ENCODE measurements around the gene RHBDD1.
"Not testable (repeated sequence)": the region's sequence is repeated elsewhere in the genome, so short reads cannot be mapped to it uniquely, and the experiment has no call there.

Gene RHBDD1

GRCh38 chr2:226799976-226800940, 35.6 kb upstream of the RHBDD1 start:
- DNase-seq = no peak

DNA sequence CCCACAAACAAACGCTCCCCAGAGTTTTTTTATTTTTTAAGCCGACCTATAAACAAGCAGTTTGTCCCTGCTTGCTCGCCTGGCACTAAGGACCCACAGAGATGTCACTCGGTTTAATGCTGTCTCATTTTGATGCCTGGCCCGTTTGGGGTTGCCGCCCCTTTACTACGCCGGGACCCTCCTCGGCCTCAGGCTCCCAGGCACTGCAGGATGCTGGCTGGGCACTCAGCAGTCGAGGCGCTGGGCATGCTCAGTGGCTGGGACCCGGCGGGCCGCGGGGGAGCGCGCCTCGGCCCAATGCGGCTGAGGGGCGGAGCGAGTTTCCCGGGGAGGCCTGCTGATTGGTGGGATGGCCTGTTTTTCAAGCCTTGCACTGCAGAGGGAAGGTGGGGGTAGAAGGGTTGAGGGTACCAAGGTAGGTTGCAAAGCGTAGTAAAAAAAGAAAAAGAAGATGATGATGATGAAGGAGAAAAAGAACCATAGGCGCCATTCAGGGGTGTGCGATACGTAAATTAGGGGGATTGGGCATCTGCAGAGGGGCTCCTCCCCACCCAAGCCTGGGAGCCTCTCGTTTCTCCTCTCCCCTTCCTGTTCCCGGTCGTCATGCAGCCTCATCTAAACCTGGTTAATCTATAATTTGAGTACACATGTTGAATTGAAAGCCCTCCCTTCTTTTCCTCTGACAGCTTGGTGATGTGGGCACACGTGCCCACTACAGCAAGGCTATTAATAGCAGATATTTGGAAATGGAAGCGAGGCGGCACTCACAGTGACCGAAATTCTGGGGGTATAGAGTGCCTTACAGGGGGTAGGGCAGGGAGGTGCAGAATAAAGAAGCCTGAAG, 34.7 kb upstream of the RHBDD1 start:
- peak; percentile 77 for DNase-seq

DNA sequence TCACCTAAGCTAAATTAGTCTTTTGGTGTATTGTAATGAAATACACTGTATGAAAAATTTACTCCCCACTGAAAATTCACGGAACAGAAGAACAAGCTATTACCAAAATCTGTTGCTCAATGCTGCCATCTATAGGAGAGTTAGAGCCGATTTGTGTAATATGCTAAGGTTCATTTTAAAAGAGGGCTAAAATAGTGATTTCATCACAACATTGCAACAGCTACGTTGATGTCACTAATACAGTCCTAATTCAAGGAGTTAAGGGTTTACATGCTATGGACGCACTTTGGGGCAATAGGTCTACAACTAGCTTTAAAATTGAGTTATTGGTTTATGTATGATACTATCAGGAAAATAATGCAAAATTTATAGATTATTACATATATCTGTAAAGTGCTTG, 33.3 kb upstream of the RHBDD1 start:
- no peak for DNase-seq

DNA sequence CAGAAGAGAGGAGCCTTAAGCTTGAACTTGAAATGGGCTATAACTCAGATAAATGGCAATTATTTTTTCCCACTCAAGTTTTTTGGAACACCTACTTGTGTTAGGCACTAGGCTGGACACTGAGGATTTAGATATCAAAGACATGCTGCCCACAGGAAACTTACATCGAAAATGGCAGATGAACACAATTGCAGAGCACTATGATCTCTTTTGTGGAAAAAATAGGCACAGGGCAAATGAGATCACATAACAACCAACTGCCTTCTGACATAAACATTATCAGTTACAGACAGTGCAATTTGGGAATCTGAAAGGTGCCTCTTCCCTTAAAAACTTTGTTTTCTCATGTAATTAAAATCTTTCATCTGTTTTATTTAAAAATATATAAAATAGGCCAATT, 32.4 kb upstream of the RHBDD1 start:
- no peak for DNase-seq

GRCh38 chr2:226813148-226813701, 22.6 kb upstream of the RHBDD1 start:
- no peak for DNase-seq

DNA sequence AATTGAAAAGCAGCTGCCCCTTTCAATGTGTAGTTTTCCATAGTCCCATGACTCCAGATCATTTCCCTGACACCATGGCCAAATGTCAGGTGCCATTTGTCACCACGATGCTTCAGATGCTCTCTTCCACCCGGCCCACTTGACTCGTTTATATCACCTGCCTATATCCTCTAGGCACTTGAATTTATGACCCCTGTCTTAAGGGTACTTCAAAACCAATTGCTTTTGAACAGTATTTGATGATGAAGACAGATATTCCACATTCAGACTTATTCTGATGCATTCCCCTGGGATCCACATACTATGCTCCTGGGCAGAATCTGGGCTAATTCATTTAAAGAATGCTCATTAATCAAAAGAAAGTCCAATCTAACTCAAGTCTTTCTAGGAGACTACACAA, 16.9 kb upstream of the RHBDD1 start:
- no peak for DNase-seq

DNA sequence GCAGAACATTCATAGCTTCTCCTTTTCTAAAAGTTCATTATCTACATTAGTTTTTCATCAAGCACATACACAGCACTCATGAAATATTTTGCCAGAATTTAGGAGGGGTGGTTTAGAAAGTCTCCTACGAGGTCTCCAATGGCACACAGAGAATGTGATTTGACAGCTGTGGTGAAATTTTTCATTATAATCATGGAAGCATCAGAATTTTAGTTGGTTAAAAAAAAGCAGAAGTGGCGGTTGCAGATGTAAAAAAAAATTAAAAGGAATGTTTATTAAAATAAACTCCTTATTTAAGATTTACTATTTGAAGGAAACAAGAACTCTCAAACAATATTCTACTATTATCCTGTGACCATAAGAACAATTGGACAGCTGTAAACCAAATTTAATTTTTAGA, 10.8 kb upstream of the RHBDD1 start:
- DNase-seq = no peak

DNA sequence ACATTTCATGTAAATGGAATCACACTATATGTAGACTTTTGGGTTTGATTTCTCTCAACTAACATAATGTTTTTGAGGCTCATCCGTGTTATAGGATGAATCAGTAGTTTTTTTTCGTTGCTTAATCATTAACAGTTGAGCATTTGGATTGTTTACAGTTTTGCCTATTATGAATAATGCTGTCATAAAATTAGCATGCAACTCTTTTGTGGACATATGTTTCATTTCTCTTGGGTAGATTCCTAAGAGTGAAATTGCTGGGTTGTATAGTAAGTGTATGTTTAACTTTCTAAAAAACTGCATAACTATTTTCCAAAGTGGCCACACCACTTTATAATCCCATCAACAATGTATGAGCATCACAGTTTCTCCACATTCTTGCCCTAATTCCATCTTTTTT, 7.7 kb upstream of the RHBDD1 start:
- no peak for DNase-seq

- no peak for DNase-seq
Observed at GRCh38 chr2:226829721-226830631, 5.9 kb upstream of the RHBDD1 start.

DNA sequence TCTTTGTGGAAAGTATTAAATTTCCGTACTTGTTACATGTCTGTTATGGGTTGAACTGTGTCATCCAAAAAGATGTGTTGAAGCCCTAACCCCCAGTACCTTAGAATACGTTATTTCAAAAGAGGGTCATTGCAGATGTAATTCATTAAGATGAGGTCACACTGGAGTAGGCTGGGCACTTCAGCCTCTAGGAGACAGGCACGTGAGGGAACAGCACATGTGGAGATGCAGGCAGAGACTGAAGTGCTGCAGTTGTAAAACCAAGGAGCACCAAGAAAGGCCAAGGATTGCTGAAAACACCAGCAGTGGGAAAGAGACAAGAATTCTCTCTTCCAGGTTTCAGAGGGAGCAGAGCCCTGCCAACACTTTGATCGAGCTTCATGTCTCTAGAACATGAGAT, 4.6 kb upstream of the RHBDD1 start:
- no peak for DNase-seq

DNA sequence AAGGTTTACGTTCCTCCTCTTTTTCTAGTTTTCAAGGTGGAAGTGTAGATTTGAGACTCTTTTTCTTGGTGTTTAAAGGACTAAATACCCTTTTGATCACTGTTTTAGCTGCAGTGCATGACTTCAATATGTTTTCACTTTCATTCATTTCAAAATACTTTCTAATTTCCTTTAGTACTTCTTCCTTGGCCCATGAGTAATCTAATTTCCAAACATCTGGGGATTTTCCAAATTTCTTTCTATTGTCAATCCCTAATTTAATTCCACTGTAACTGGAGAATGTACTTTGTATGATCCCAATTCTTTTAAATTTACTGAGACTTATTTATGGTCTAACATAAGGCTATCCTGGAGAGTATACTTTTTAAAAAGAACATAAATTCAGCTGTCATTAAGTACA, 3.8 kb upstream of the RHBDD1 start:
- DNase-seq = no peak

GRCh38 chr2:226834880-226835279, 974 bp upstream of the RHBDD1 start:
- not testable (repeated sequence) for DNase-seq

- no peak for DNase-seq
Observed at GRCh38 chr2:226835420-226835795, 446 bp upstream of the RHBDD1 start.

- no peak for DNase-seq
Observed at GRCh38 chr2:226836548-226836885, 663 bp downstream of the RHBDD1 start.

DNA sequence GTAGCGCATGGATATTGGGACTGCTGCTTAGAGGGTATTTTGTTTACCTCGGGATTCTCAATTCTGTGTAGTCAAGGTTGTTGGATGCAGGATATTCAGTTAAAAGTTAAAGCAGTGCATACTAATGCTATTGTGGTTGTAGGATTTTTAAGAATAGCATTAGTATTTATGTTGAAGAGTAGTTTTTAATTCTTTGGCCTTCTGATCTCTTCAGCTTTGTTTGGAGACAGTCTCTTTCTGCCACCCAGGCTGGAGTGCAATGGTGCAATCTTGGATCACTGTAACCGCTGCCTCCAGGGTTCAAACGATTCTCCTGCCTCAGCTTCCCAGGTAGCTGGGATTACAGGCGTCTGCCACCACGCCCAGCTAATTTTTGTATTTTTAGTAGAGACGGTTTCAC, 1.5 kb downstream of the RHBDD1 start:
- no peak for DNase-seq

DNA sequence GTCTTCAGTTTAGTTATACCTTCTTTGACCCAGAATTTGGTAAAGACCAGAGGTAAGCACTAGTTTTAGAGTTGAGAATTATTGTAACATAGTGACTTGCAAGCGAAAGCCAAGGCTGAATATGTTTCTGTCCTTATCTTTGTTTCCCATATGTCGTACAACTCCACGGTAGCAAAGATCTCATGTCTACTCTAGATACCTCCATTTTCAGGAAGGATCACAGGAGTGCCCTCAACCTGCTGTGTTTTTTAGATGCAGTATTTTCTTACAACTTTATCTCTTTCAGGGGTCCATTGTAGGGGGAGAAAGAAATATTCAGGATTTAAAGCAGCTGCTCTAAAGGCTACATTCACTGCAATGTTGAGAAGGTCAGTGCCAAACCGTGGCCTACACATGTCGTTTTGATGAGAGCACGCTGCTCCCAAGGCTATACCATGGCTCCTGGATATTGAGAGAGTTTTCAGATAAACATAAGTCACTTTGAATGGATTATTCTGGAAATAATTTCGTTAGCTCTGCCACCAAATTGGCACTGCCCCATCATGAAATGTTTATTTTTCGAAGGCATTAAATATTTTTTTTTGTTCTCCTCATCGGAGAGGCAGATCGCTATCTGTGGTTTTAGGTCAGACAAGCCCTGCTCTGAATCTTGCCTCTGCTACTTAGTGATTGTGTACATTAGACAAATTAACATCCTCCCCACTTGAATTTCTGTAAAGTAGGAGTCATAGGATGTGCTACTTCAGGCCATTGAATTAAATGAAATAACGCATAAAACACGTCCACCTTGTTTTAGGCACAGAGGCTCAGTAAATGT, 2.1 kb downstream of the RHBDD1 start:
- no peak for DNase-seq

DNA sequence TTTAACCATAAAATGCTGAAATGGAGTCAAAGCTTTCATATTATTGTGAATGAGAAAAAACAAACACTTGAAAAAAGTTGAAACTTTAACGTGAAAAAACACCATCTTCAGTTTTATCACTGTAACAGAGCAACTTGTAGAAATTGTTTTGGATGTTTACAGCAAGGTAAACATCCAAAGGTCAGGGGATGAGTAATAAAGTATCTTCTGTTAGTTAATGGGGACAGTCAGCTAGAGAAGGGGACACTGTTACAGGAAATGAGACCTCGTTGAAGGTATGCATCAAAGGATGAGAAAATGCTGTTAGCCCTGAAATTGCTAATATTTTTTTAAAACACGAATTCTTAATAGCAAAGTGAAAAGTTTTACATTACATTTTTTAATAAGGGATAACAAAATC, 2.9 kb downstream of the RHBDD1 start:
- no peak for DNase-seq

GRCh38 chr2:226839161-226839560, 3.3 kb downstream of the RHBDD1 start:
- no peak for DNase-seq

DNA sequence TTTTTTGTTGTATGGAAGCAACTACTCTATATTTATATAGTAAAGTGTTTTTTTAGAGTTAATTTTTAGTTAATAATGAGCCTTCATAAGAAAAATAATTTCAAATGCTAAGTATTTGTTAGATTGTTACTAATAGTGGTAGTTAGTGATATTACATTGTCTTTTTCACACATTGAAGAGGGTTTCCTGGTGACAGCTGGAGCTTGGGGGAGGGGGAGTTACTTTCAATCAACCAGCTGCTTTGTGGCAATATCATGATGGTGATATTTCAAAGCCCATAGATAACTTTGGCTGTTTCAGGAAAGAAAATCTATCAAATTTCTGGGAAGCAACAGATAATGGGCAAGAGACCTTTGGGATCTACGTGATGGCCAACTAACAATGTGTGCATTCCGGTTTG, 4.1 kb downstream of the RHBDD1 start:
- no peak for DNase-seq

DNA sequence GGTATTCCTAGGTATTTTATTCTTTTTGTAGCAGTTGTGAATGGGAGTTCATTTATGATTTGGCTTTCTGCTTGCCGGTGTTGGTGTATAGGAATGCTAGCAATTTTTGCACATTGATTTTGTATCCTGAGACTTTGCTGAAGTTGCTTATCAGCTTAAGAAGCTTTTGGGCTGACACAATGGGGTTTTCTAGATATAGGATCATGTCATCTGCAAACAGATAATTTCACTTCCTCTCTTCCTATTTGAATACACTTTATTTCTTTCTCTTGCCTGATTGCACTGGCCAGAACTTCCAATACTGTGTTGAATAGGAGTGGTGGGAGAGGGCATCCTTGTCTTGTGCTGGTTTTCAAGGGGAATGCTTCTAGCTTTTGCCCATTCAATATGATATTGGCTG, 7.1 kb downstream of the RHBDD1 start:
- not testable (repeated sequence) for DNase-seq

DNA sequence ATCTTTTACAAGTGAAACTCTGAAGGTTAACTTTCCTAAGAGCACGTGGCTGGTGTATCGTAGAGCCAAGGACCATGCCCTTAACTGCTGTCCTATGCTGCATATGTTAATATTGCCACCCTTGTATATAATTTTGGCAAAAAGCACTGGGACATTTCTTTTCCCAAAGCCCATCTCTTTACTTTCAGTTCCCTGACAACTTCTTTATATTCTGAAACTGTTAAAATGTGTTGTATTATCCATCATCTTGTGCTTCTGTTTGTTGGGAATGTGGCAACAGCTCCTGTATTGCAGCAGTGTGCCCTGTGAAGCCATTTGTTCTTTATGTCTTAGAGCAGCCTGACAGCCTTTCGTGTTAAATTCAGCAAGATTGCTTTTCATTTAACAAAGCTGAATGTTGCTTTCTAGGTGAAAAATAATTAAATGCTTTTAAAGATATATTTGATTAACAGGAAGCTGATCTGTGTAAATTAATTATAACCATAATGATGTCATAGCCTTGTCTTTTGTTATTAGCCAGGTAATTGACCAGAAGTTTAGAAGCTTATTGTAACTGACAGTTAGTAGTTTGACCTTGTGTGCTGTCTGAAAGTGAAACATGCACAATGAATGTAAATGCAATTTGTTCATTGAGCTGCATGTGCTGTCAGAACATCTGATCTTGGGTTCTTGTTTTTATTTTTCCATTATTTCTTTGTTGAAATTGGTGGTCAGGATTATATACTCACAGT, 9.7 kb downstream of the RHBDD1 start:
- no peak for DNase-seq

All from CD4-positive, alpha-beta T cell treated with Interferon gamma for 1 hour (primary cell).